Neuronal stem cell (in vitro differentiated cells): ENCODE data around the gene NOS1.

Experiments
- DNase-seq: peaks from one replicate; pipeline ENCODE4 v3.0.0-alpha.2; 2013; ENCODE audit warnings: low spot score
- H2AFZ ChIP-seq: one replicate; pipeline ENCODE4 v1.6.1; 2013; ENCODE audit warnings: mild to moderate bottlenecking, low read length, inconsistent platforms
- H2AK5ac ChIP-seq: 2 replicates; pipeline ENCODE4 v1.6.1; 2013; ENCODE audit warnings: low read depth, mild to moderate bottlenecking, inconsistent platforms, low read length, moderate library complexity, mixed read lengths
- H2BK120ac ChIP-seq: 2 replicates; pipeline ENCODE4 v1.6.1; 2013; ENCODE audit warnings: low read depth, mild to moderate bottlenecking, inconsistent platforms, low read length, moderate library complexity, mixed read lengths
- H2BK12ac ChIP-seq: one replicate; pipeline ENCODE4 v1.6.1; 2013; ENCODE audit warnings: low read length, inconsistent platforms
- H2BK15ac ChIP-seq: 2 replicates; pipeline ENCODE4 v1.6.1; 2013; ENCODE audit warnings: mild to moderate bottlenecking, low read length, inconsistent platforms, mixed read lengths
- H2BK5ac ChIP-seq: one replicate; pipeline ENCODE4 v1.6.1; 2013; ENCODE audit warnings: inconsistent platforms, mild to moderate bottlenecking, low read length, moderate library complexity
- H3K14ac ChIP-seq: one replicate; pipeline ENCODE4 v1.6.1; 2013; ENCODE audit warnings: low read length, inconsistent platforms
- H3K18ac ChIP-seq: 2 replicates; pipeline ENCODE4 v1.6.1; 2013; ENCODE audit warnings: low read length, inconsistent platforms
- H3K23ac ChIP-seq: 2 replicates; pipeline ENCODE4 v1.6.1; 2013; ENCODE audit warnings: low read depth, mild to moderate bottlenecking, mixed read lengths, low read length, inconsistent platforms; ENCODE audit not compliant: poor library complexity
- H3K27ac ChIP-seq: replicated peaks from 3 replicates; pipeline ENCODE4 v1.5.1; 2013; ENCODE audit warnings: low read length, inconsistent platforms
- H3K27me3 ChIP-seq, 3 experiments: 2 replicates each; pipeline ENCODE4 v1.6.1; 2013; ENCODE audit warnings: low read length in 3 of 3, mild to moderate bottlenecking in 2 of 3, inconsistent platforms in 1 of 3, low read depth in 1 of 3, mixed read lengths in 1 of 3, moderate library complexity in 1 of 3; ENCODE audit not compliant: control insufficient read depth in 3 of 3, insufficient read depth in 3 of 3
- H3K36me3 ChIP-seq, 2 donors: replicated peaks in 1 of 2; 2 replicates each; pipeline ENCODE4 v1.6.1; 2013; ENCODE audit warnings: low read length in 2 of 2; ENCODE audit not compliant: control insufficient read depth in 2 of 2, insufficient read depth in 2 of 2
- H3K4ac ChIP-seq: 2 replicates; pipeline ENCODE4 v1.6.1; 2013; ENCODE audit warnings: inconsistent platforms, mild to moderate bottlenecking, low read length, moderate library complexity
- H3K4me1 ChIP-seq, 2 donors: 1 replicate in 1 of 2; 2 replicates in 1 of 2; pipeline ENCODE4 v1.6.1; 2013; ENCODE audit warnings: low read length in 2 of 2, low read depth in 1 of 2; ENCODE audit not compliant: control insufficient read depth in 2 of 2, insufficient read depth in 1 of 2
- H3K4me2 ChIP-seq: one replicate; pipeline ENCODE4 v1.6.1; 2013; ENCODE audit warnings: mild to moderate bottlenecking, low read length, inconsistent platforms; ENCODE audit not compliant: insufficient read depth, poor library complexity, severe bottlenecking
- H3K4me3 ChIP-seq, 2 donors: 2 replicates each; pipeline ENCODE4 v1.5.1; 2013; ENCODE audit warnings: low read length in 2 of 2, mild to moderate bottlenecking in 2 of 2, inconsistent platforms in 1 of 2, moderate library complexity in 1 of 2
- H3K79me1 ChIP-seq: one replicate; pipeline ENCODE4 v1.6.1; 2013; ENCODE audit warnings: low read depth, mild to moderate bottlenecking, inconsistent platforms, low read length, moderate library complexity
- H3K9ac ChIP-seq: one replicate; pipeline ENCODE4 v1.6.1; 2013; ENCODE audit warnings: mild to moderate bottlenecking, low read depth, low read length, inconsistent platforms; ENCODE audit not compliant: poor library complexity
- H3K9me3 ChIP-seq, 2 donors: replicated peaks in 1 of 2; 2 replicates each; pipeline versions ENCODE3 to v1.6.1; 2013; ENCODE audit warnings: low read length in 2 of 2, mild to moderate bottlenecking in 2 of 2, inconsistent platforms in 1 of 2, low read depth in 1 of 2, mixed read lengths in 1 of 2, moderate library complexity in 1 of 2; ENCODE audit not compliant: control insufficient read depth in 2 of 2, insufficient read depth in 1 of 2
- H4K8ac ChIP-seq: one replicate; pipeline ENCODE4 v1.6.1; 2013; ENCODE audit warnings: low read depth, mild to moderate bottlenecking, inconsistent platforms, low read length, moderate library complexity
- H4K91ac ChIP-seq: one replicate; pipeline ENCODE4 v1.6.1; 2013; ENCODE audit warnings: low read length, low read depth, mild to moderate bottlenecking, inconsistent platforms; ENCODE audit not compliant: poor library complexity
- WGBS, 2 donors: extraction: QIAGEN DNeasy Blood & Tissue Kit; methylation state at CpG; one replicate each; pipeline ENCODE4 v1.1.7; 2013; ENCODE audit warnings: missing lambda C conversion rate in 2 of 2, mixed read lengths in 1 of 2; ENCODE audit not compliant: insufficient read length in 2 of 2, insufficient replicate concordance in 1 of 2; ENCODE audit errors: extremely low coverage in 2 of 2; 5-methylcytosine and 5-hydroxymethylcytosine counted together

NOS1 gene

GRCh38 chr12:117190210-117190781 is 171.1 kb downstream of the NOS1 start, which contains the start of gene FBXO21:
TSS of gene FBXO21 (minus strand) at chr12:117190470. CDS start at chr12:117190456, 14 bp downstream.
- peak within 1 kb of the TSS; percentile 100 for H3K23ac ChIP-seq

GRCh38 chr12:117189725-117190209 is 171.7 kb downstream of the NOS1 start:
- H3K4me2 ChIP-seq: peak overlapping the region; percentile 90
- peaks cover 0 to 3% of the 10 kb centered on the region in 2 donors for H3K4me1 ChIP-seq
- peak overlapping the region; percentile 100 for H3K9ac ChIP-seq
- no peak overlapping the region for H2BK15ac ChIP-seq
- no peak overlapping the region for H3K4ac ChIP-seq
- no peak overlapping the region for H2BK12ac ChIP-seq
- no peak overlapping the region for H4K91ac ChIP-seq
- peaks cover 0 to 7% (median 2%) of the 10 kb centered on the region in 3 experiments for H3K27me3 ChIP-seq
- DNase-seq: peak; percentile 21
- no peak overlapping the region for H4K8ac ChIP-seq
- peaks cover 8 to 39% of the 10 kb centered on the region in 2 donors for H3K36me3 ChIP-seq
- H3K4me3 ChIP-seq: peak overlapping the region; percentile 100
- peak overlapping the region; percentile 84 for H2BK5ac ChIP-seq
- peak overlapping the region; percentile 68 for H2AK5ac ChIP-seq
- H2AFZ ChIP-seq: peak overlapping the region; percentile 98
- WGBS, 2 donors: no CpG with 5 or more reads among the region's 52 CpGs
- no peaks in the 10 kb centered on the region for H3K9me3 ChIP-seq
- no peaks in the 10 kb centered on the region for H3K79me1 ChIP-seq
- peak overlapping the region; percentile 84 for H2BK120ac ChIP-seq
- H3K23ac ChIP-seq: peak overlapping the region; percentile 100
- H3K27ac ChIP-seq: no peak overlapping the region
- peak overlapping the region; percentile 100 for H3K18ac ChIP-seq
- peak overlapping the region; percentile 72 for H3K14ac ChIP-seq

More at GRCh38 chr12:117190210-117190781, 171.1 kb downstream of the NOS1 start, which contains the start of gene FBXO21:
- Histone ChIP-seq H3K27me3 (peaks cover 0 to 8% (median 2%) of the 10 kb centered on the region in 3 experiments), H3K4me1 (peaks cover 0 to 3% of the 10 kb centered on the region in 2 donors), H3K18ac (peak within 1 kb of the TSS; percentile 100), H3K4me2 (peak within 1 kb of the TSS; percentile 90), H2AK5ac (peak within 1 kb of the TSS; percentile 68), H3K27ac (no peak within 1 kb of the TSS), H3K9me3 (no peaks in the 10 kb centered on the region), H3K9ac (peak within 1 kb of the TSS; percentile 100), H2AFZ (peak within 1 kb of the TSS; percentile 98), H4K91ac (no peak within 1 kb of the TSS), H2BK120ac (peak within 1 kb of the TSS; percentile 84), H3K36me3 (peaks cover 7 to 34% of the 10 kb centered on the region in 2 donors), H2BK15ac (no peak within 1 kb of the TSS), H3K79me1 (no peaks in the 10 kb centered on the region), H4K8ac (no peak within 1 kb of the TSS), H2BK5ac (peak within 1 kb of the TSS; percentile 84), H3K4me3 (peak within 1 kb of the TSS; percentile 100), H3K4ac (no peak within 1 kb of the TSS), H2BK12ac (no peak within 1 kb of the TSS), H3K14ac (peak within 1 kb of the TSS; percentile 72)
- WGBS, 2 donors: no CpG with 5 or more reads among the region's 59 CpGs
- DNase-seq: peak; percentile 88

DNA sequence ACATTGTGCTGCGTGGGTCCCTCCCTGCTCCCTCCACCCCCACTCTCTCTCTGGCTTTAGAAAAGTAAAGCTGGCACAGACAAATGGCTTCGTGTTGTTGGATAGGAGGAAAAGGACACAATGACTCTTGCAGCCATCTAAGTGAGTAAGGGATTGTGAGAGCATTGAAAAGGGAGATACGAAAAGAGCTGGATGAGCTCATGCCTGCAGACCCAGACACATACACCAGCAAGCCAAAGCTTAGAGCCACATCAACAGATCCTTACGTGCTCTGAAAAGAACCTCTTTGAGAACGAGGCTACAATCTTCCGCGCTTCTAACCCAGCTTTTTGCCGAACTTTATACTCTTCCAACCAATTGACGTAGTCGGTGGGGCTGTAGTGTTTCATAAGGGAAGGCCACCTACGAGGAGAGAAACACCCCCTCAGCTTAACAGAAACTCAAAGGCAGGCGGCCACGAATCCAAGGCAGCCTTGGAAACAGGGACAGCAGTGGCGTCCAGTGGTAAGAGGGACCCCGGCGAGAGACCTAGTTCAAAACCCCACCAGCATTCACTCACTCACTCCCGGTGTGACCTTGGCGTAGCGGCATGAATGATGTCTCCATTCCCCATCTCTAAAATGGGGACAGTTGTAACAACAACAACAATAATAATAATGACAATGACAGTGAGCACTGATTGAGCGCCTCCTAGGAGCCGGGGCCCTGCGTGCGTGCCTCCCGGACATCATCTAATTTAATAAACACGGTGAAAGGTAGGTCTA is 172.3 kb downstream of the NOS1 start:
- peak overlapping the region; percentile 100 for H3K4me3 ChIP-seq
- peak; percentile 23 for DNase-seq
- peak overlapping the region; percentile 90 for H3K4me2 ChIP-seq
- peaks cover 0 to 3% of the 10 kb centered on the region in 2 donors for H3K4me1 ChIP-seq
- no peak overlapping the region for H2BK5ac ChIP-seq
- no peak overlapping the region for H2AK5ac ChIP-seq
- no peak overlapping the region for H2BK12ac ChIP-seq
- H3K18ac ChIP-seq: no peak overlapping the region
- H3K4ac ChIP-seq: no peak overlapping the region
- H3K23ac ChIP-seq: no peak overlapping the region
- peaks cover 0 to 7% (median 2%) of the 10 kb centered on the region in 3 experiments for H3K27me3 ChIP-seq
- H3K14ac ChIP-seq: no peak overlapping the region
- no peak overlapping the region for H3K9ac ChIP-seq
- H3K36me3 ChIP-seq: peaks cover 12 to 45% of the 10 kb centered on the region in 2 donors
- no peaks in the 10 kb centered on the region for H3K79me1 ChIP-seq
- H4K91ac ChIP-seq: no peak overlapping the region
- no peaks in the 10 kb centered on the region for H3K9me3 ChIP-seq
- H2BK120ac ChIP-seq: no peak overlapping the region
- peak overlapping the region; percentile 98 for H2AFZ ChIP-seq
- H2BK15ac ChIP-seq: no peak overlapping the region
- H4K8ac ChIP-seq: no peak overlapping the region
- peak overlapping the region; percentile 39 for H3K27ac ChIP-seq
- no CpG with 5 or more reads among the region's 25 CpGs for WGBS, 2 donors
